ENCODE data around the gene USP10. TPM values are rescaled to one million over a fixed set of nuclear protein-coding genes. Genes with fewer than 3 reads are reported as not detected.
A peak's percentile ranks its signal among the peaks of the same experiment; 100 is the strongest.

Gene USP10
- total and polyA plus RNA-seq, 4 donors, result 18.5 to 77.5 (median 63.0) TPM

- Histone ChIP-seq H3K4me1 (ENCODE audit: control insufficient read depth in 5 of 5, insufficient read depth in 5 of 5, low read length in 5 of 5) (no peaks in the 10 kb centered on the region), H3K9ac (ENCODE audit: insufficient read depth in 1 of 2, low read length in 2 of 2) (no peak overlapping the region), H3K27ac (ENCODE audit: low read depth in 1 of 2, low read length in 1 of 2) (peak overlapping the region in 1 of 2 donors; percentile 20), H3K4me3 (peak overlapping the region; percentile 4), H3K27me3 (ENCODE audit: control insufficient read depth in 3 of 3, insufficient read depth in 3 of 3, low read length in 2 of 3) (no peaks in the 10 kb centered on the region), H3K9me3 (ENCODE audit: control insufficient read depth in 4 of 4, insufficient read depth in 3 of 4, low read length in 3 of 4) (no peaks in the 10 kb centered on the region), H3K36me3 (ENCODE audit: control insufficient read depth in 4 of 4, insufficient read depth in 4 of 4, low read length in 4 of 4) (peaks cover 17 to 54% (median 33%) of the 10 kb centered on the region in 4 donors)
- TF ChIP-seq CTCF (IDR thresholded peaks at IDR 0.05; ENCODE audit: control extremely low read depth, extremely low read depth), result no peak
- ATAC-seq (ENCODE audit: insufficient read depth, low FRiP score) (no peak), DNase-seq (no peak)
- 90 to 93% methylated on average over 14 of the region's 14 CpGs for WGBS, 2 donors
Observed at GRCh38 chr16:84775262-84775810, 75.5 kb downstream of the USP10 start.

GRCh38 chr16:84777435-84777834, 77.6 kb downstream of the USP10 start:
- Histone ChIP-seq H3K27me3 (ENCODE audit: control insufficient read depth in 3 of 3, insufficient read depth in 3 of 3, low read length in 2 of 3) (no peaks in the 10 kb centered on the region), H3K9me3 (ENCODE audit: control insufficient read depth in 4 of 4, insufficient read depth in 3 of 4, low read length in 3 of 4) (no peaks in the 10 kb centered on the region), H3K36me3 (ENCODE audit: control insufficient read depth in 4 of 4, insufficient read depth in 4 of 4, low read length in 4 of 4) (peaks cover 17 to 49% (median 31%) of the 10 kb centered on the region in 4 donors), H3K4me3 (no peak overlapping the region), H3K4me1 (ENCODE audit: control insufficient read depth in 5 of 5, insufficient read depth in 5 of 5, low read length in 5 of 5) (no peaks in the 10 kb centered on the region), H3K27ac (ENCODE audit: low read depth in 1 of 2, low read length in 1 of 2) (no peak overlapping the region), H3K9ac (ENCODE audit: insufficient read depth in 1 of 2, low read length in 2 of 2) (no peak overlapping the region)
- 96 to 98% methylated on average over 5 of the region's 5 CpGs for WGBS, 2 donors
- DNase-seq, result no peak
- no peak for ATAC-seq (ENCODE audit: insufficient read depth, low FRiP score)
- TF ChIP-seq CTCF (IDR thresholded peaks at IDR 0.05; ENCODE audit: control extremely low read depth, extremely low read depth), result no peak

- WGBS, 2 donors, result 97 to 98% methylated on average over 18 of the region's 18 CpGs
- Histone ChIP-seq H3K9ac (ENCODE audit: insufficient read depth in 1 of 2, low read length in 2 of 2) (no peak overlapping the region), H3K9me3 (ENCODE audit: control insufficient read depth in 4 of 4, insufficient read depth in 3 of 4, low read length in 3 of 4) (no peaks in the 10 kb centered on the region), H3K27me3 (ENCODE audit: control insufficient read depth in 3 of 3, insufficient read depth in 3 of 3, low read length in 2 of 3) (no peaks in the 10 kb centered on the region), H3K27ac (ENCODE audit: low read depth in 1 of 2, low read length in 1 of 2) (no peak overlapping the region), H3K4me3 (no peak overlapping the region), H3K4me1 (ENCODE audit: control insufficient read depth in 5 of 5, insufficient read depth in 5 of 5, low read length in 5 of 5) (peaks cover 0 to 6% (median 0%) of the 10 kb centered on the region in 5 donors), H3K36me3 (ENCODE audit: control insufficient read depth in 4 of 4, insufficient read depth in 4 of 4, low read length in 4 of 4) (peaks cover 11 to 40% (median 29%) of the 10 kb centered on the region in 4 donors)
- no peak for TF ChIP-seq CTCF (IDR thresholded peaks at IDR 0.05; ENCODE audit: control extremely low read depth, extremely low read depth)
- ATAC-seq (ENCODE audit: insufficient read depth, low FRiP score) (no peak), DNase-seq (no peak)
Observed at GRCh38 chr16:84778720-84779119, 78.9 kb downstream of the USP10 start.

- 96 to 100% methylated on average over 11 of the region's 11 CpGs for WGBS, 2 donors
Observed at GRCh38 chr16:84780063-84780462, 80.3 kb downstream of the USP10 start.

More at GRCh38 chr16:84780063-84780462, 80.3 kb downstream of the USP10 start:
- no peak overlapping the region for H3K9ac ChIP-seq (ENCODE audit: insufficient read depth in 1 of 2, low read length in 2 of 2)
- H3K4me1 ChIP-seq (ENCODE audit: control insufficient read depth in 5 of 5, insufficient read depth in 5 of 5, low read length in 5 of 5), result peaks cover 0 to 7% (median 0%) of the 10 kb centered on the region in 5 donors
- H3K9me3 ChIP-seq (ENCODE audit: control insufficient read depth in 4 of 4, insufficient read depth in 3 of 4, low read length in 3 of 4), result no peaks in the 10 kb centered on the region
- H3K4me3 ChIP-seq, result no peak overlapping the region
- H3K36me3 ChIP-seq (ENCODE audit: control insufficient read depth in 4 of 4, insufficient read depth in 4 of 4, low read length in 4 of 4), result peaks cover 10 to 33% (median 25%) of the 10 kb centered on the region in 4 donors
- no peak overlapping the region for H3K27ac ChIP-seq (ENCODE audit: low read depth in 1 of 2, low read length in 1 of 2)
- TF ChIP-seq CTCF (IDR thresholded peaks at IDR 0.05; ENCODE audit: control extremely low read depth, extremely low read depth), result no peak
- no peaks in the 10 kb centered on the region for H3K27me3 ChIP-seq (ENCODE audit: control insufficient read depth in 3 of 3, insufficient read depth in 3 of 3, low read length in 2 of 3)
- no peak for DNase-seq
- ATAC-seq (ENCODE audit: insufficient read depth, low FRiP score), result no peak
